ENCODE data around the gene CPHXL.

CPHXL gene

GRCh38 chr16:75760018-75760519 lies 33.8 kb upstream of the CPHXL start:
- no peak for TF ChIP-seq CTCF (IDR thresholded peaks at IDR 0.05; ENCODE audit: low read depth, low read length)
- DNase-seq (ENCODE audit: extremely low read depth, low read depth), result no peak

GRCh38 chr16:75758215-75758614 lies 31.9 kb upstream of the CPHXL start:
- DNase-seq (ENCODE audit: extremely low read depth, low read depth), result no peak
- TF ChIP-seq CTCF (IDR thresholded peaks at IDR 0.05; ENCODE audit: low read depth, low read length), result no peak

- TF ChIP-seq CTCF (IDR thresholded peaks at IDR 0.05; ENCODE audit: low read depth, low read length), result no peak
Observed at GRCh38 chr16:75754141-75754540, 27.9 kb upstream of the CPHXL start.

GRCh38 chr16:75750528-75750927 lies 24.2 kb upstream of the CPHXL start:
- no peak for DNase-seq (ENCODE audit: extremely low read depth, low read depth)
- no peak for TF ChIP-seq CTCF (IDR thresholded peaks at IDR 0.05; ENCODE audit: low read depth, low read length)

More at GRCh38 chr16:75754141-75754540, 27.9 kb upstream of the CPHXL start:
- no peak for DNase-seq (ENCODE audit: extremely low read depth, low read depth)

GRCh38 chr16:75746359-75746758 lies 20.1 kb upstream of the CPHXL start:
- TF ChIP-seq CTCF (IDR thresholded peaks at IDR 0.05; ENCODE audit: low read depth, low read length), result no peak
- DNase-seq (ENCODE audit: extremely low read depth, low read depth), result no peak

GRCh38 chr16:75745823-75746222 lies 19.5 kb upstream of the CPHXL start:
- no peak for DNase-seq (ENCODE audit: extremely low read depth, low read depth)
- no peak for TF ChIP-seq CTCF (IDR thresholded peaks at IDR 0.05; ENCODE audit: low read depth, low read length)

GRCh38 chr16:75745242-75745641 lies 19.0 kb upstream of the CPHXL start:
- DNase-seq (ENCODE audit: extremely low read depth, low read depth), result no peak
- TF ChIP-seq CTCF (IDR thresholded peaks at IDR 0.05; ENCODE audit: low read depth, low read length), result no peak
